Measurements from ENCODE around the gene FBXL7. TPM values are rescaled to one million over a fixed set of nuclear protein-coding genes. Genes with fewer than 3 reads are reported as not detected.

The FBXL7 gene
- total RNA-seq, 2 experiments from 2014 or later: not detected

GRCh38 chr5:15877914-15878313, 377.9 kb downstream of the FBXL7 start:
- TF ChIP-seq CTCF (conservative IDR thresholded peaks at IDR 0.05; ENCODE audit: low read length): no peak
- no peak for TF ChIP-seq EZH2phosphoT487 (IDR thresholded peaks at IDR 0.05; ENCODE audit: borderline replicate concordance, low read depth, low read length)
- no peak for DNase-seq (ENCODE audit: low spot score)
- no TSS peak for BruUV-seq (replicated peaks)
- no peaks in the 10 kb centered on the region for H3K79me2 ChIP-seq (ENCODE audit: insufficient read depth, low read depth, low read length)
- no peak overlapping the region for H2AFZ ChIP-seq (ENCODE audit: low read length)
- no peaks in the 10 kb centered on the region for H3K4me1 ChIP-seq (ENCODE audit: insufficient read depth, low read length, poor library complexity, severe bottlenecking)
- intact Hi-C loops (cut with micrococcal nuclease; ENCODE audit: unreplicated experiment): no loop called here
- no peaks in the 10 kb centered on the region for H3K9me2 ChIP-seq (ENCODE audit: insufficient read depth, low read length)
- H3K4me3 ChIP-seq (ENCODE audit: low read depth, low read length, poor library complexity, severe bottlenecking): no peak overlapping the region
- H3K9me3 ChIP-seq (ENCODE audit: low read length): no peaks in the 10 kb centered on the region
- no peak overlapping the region for H3K4me2 ChIP-seq (ENCODE audit: low read length)
- H4K20me1 ChIP-seq (ENCODE audit: insufficient read depth, low read length): no peaks in the 10 kb centered on the region
- ChIA-PET POLR2A (no interaction called here), CTCF (ENCODE audit: unreplicated experiment) (no interaction called here)
- H3K27ac ChIP-seq (ENCODE audit: low read depth, low read length, poor library complexity, severe bottlenecking): no peak overlapping the region
- no peaks in the 10 kb centered on the region for H3K36me3 ChIP-seq (ENCODE audit: insufficient read depth, low read length)

DNA sequence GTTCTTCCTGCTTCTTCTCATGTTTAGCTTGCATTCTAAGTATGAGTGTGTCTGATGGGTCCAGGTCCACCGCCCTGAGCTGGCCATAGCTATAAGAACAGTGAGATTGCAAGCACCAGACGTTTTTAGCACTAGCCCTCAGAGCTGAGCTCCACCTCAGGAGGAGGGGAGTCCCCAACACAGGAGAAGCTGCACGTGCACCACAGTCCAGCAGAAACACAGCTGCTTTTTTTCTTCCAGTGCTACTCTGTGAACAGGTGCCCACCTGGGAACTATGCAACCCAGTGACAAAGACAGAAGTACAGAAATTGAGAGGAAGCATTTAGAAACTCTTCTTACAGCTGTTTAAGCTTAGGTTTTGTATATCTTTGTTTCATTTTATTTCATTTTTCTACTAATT, 380.2 kb downstream of the FBXL7 start:
- Histone ChIP-seq H2AFZ (ENCODE audit: low read length) (no peak overlapping the region), H3K27ac (ENCODE audit: low read depth, low read length, poor library complexity, severe bottlenecking) (no peak overlapping the region), H3K9me2 (ENCODE audit: insufficient read depth, low read length) (no peaks in the 10 kb centered on the region), H3K79me2 (ENCODE audit: insufficient read depth, low read depth, low read length) (no peaks in the 10 kb centered on the region), H3K9me3 (ENCODE audit: low read length) (no peaks in the 10 kb centered on the region), H3K4me3 (ENCODE audit: low read depth, low read length, poor library complexity, severe bottlenecking) (no peak overlapping the region), H3K4me1 (ENCODE audit: insufficient read depth, low read length, poor library complexity, severe bottlenecking) (no peaks in the 10 kb centered on the region), H4K20me1 (ENCODE audit: insufficient read depth, low read length) (no peaks in the 10 kb centered on the region), H3K36me3 (ENCODE audit: insufficient read depth, low read length) (no peaks in the 10 kb centered on the region), H3K4me2 (ENCODE audit: low read length) (no peak overlapping the region)
- BruUV-seq (replicated peaks): no TSS peak
- intact Hi-C loops (cut with micrococcal nuclease; ENCODE audit: unreplicated experiment): no loop called here
- ChIA-PET POLR2A (no interaction called here), CTCF (ENCODE audit: unreplicated experiment) (no interaction called here)
- TF ChIP-seq CTCF (conservative IDR thresholded peaks at IDR 0.05; ENCODE audit: low read length) (no peak), EZH2phosphoT487 (IDR thresholded peaks at IDR 0.05; ENCODE audit: borderline replicate concordance, low read depth, low read length) (no peak)
- DNase-seq (ENCODE audit: low spot score): no peak

DNA sequence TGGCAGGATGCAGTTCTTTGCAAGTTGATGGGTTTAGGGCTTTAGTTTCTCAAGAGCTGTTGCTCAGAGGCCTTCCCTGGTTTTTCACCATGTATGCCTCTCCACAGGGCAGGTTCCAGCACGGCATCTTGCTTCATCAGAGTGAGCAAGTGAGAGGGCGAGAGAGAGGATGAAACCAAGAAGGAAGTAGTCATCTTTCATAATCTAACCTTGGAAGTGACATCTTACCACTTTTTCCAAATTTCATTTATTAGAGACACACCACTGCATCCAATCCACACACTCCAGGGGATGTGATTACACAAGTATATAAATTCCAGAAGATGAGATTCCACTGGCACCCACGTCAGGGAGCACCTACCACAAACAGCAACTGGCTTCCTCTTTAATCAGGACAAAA, 385.2 kb downstream of the FBXL7 start:
- Histone ChIP-seq H3K27ac (ENCODE audit: low read depth, low read length, poor library complexity, severe bottlenecking) (no peak overlapping the region), H3K79me2 (ENCODE audit: insufficient read depth, low read depth, low read length) (no peaks in the 10 kb centered on the region), H3K4me2 (ENCODE audit: low read length) (no peak overlapping the region), H3K36me3 (ENCODE audit: insufficient read depth, low read length) (no peaks in the 10 kb centered on the region), H3K4me3 (ENCODE audit: low read depth, low read length, poor library complexity, severe bottlenecking) (no peak overlapping the region), H4K20me1 (ENCODE audit: insufficient read depth, low read length) (no peaks in the 10 kb centered on the region), H3K9me3 (ENCODE audit: low read length) (no peaks in the 10 kb centered on the region), H2AFZ (ENCODE audit: low read length) (no peak overlapping the region), H3K4me1 (ENCODE audit: insufficient read depth, low read length, poor library complexity, severe bottlenecking) (no peaks in the 10 kb centered on the region), H3K9me2 (ENCODE audit: insufficient read depth, low read length) (no peaks in the 10 kb centered on the region)
- intact Hi-C loops (cut with micrococcal nuclease; ENCODE audit: unreplicated experiment): no loop called here
- TF ChIP-seq CTCF (conservative IDR thresholded peaks at IDR 0.05; ENCODE audit: low read length): no peak
- no peak for TF ChIP-seq EZH2phosphoT487 (IDR thresholded peaks at IDR 0.05; ENCODE audit: borderline replicate concordance, low read depth, low read length)
- POLR2A ChIA-PET: interaction anchor here (0.6 kb wide), 1 partner anchor 33 kb away, joined by 3 read pairs; no protein-coding TSS in a partner anchor
- DNase-seq (ENCODE audit: low spot score): no peak
- no TSS peak for BruUV-seq (replicated peaks)
- CTCF ChIA-PET (ENCODE audit: unreplicated experiment): no interaction called here
